ENCODE data around the gene TM9SF1.

The TM9SF1 gene

DNA sequence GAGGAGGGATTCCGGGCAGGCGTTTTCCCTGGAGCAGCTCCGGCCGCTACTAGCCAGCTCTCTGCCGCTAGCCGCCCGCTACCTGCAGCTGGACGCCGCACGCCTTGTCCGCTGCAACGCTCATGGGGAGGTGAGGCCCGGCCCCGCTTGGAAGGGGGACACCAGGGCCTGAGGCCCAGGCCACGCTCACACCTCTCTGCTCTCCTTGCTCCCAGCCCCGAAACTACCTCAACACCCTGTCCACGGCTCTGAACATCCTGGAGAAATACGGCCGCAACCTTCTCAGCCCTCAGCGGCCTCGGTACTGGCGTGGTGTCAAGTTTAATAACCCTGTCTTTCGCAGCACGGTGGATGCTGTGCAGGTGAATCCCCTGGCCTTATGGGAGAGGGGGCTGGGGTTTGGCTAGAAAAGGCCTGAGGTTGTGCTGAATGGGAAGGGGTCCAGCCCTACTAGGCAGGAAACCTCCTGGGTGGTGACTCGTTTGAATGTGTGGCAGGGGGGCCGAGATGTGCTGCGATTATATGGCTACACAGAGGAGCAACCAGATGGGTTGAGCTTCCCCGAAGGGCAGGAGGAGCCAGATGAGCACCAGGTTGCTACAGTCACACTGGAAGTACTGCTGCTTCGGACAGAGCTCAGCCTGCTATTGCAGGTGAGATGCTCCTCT, 47.3 kb downstream of the TM9SF1 start:
- DNase-seq, result no peak

GRCh38 chr14:24146978-24147760, 48.1 kb downstream of the TM9SF1 start, which contains the start of gene RNF31:
Gene RNF31, plus strand, starts transcription at chr14:24147498. Its CDS starts 201 bp downstream, at chr14:24147699.
- DNase-seq, result peak; percentile 99

DNA sequence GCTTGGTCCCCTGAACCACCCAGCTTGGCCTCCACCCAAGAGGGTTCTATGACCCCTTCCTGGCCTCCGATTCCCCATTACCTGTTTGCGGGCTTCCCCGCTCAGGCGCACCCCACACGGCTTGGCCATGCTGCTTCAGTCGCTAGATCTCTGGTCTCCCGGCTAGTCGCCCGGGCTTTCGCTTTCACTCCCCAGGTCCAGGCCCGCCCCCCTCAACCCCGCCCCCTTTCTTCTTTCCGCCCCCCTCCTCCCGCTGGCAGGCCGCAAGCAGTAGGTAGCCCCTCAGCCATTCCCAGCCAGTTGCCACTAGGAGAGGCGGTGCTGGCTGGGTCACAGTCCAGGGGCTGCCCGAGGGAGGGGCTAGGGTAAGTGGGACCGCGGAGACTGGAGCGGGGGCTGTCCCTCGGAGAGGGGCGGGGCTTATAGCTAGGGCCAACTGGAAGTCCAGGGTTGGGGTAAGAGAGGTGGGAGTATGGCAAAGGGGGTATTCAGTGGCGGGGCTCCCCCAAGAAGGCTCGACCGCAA, 48.7 kb downstream of the TM9SF1 start, which contains the start of gene PSME2:
PSME2 (minus strand) TSS at position 158 of the 525 bp plus-strand sequence; CDS start at position 129, 29 bp downstream.
- DNase-seq, result peak; percentile 98

DNA sequence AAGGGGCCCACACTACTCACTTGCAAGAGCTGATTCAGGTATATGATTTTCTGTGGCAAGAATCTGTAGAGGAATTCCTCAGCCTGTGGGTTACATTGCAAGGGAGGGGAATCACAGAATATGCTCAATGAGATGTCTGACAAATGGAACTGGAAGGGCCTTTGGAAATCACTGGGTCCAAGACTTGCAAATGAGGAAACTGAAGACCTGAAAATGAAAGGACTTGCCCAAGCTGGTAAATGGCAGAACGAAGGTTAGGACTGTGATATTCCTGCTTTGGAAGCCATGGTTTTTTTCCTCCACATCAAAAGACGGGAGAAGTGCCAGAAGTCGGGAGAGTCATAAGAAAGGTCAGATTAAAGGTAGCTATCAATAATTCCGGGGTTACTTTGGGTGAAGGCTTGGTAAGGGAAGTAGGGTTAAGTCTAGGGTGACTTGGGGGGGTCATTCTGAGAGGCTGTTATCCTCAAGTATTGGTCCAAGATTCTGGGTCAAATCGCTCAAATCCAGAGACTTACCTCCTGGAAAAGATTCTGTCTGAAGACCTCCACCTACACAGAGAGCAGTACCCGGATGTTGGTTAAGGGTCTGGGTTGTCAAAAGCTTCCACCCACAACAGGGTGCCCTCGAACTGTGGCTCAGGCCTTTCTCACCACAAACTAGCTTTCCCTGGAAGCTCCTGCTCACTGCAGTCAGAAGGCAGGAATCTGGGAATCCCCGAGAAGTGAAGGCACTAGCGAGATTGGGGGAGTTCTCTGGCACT, 49.4 kb downstream of the TM9SF1 start:
- no peak for DNase-seq

DNA sequence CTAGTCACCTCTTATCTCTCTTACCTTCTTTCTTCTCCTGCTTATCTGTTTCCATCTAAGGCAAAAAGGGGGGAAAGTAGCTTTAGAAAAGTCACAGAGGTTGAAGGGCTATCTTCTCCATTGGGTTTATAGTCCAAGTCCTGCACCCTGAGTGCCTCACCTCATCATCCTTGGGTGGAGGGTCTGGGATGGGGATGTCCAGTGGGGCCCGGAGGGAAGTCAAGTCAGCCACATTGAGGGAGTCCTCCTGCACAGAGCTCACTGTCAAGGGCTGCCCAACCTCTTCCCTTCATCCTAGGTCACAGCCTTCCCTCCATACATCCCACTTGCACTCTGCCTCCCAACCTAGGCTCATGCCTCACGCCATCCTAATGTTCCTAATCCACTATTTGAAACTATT, 50.0 kb downstream of the TM9SF1 start:
- no peak for DNase-seq

DNA sequence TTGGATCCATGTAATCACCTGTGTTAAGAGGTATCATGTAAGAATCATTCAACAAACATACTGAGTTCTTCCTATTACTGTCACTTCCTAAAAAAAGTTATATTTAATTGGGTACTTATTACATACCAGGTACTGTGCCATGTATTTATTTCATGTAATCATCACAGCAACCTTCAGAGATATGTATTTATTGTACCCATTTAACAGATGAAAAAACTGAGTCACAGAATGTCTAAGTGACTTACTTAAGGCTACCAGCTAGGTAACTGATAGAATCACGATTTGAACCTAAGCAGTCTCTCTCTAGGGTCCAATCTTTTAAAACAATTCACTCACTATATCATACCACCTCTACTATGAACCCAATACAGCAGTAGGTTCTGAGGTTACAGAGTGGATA, 50.8 kb downstream of the TM9SF1 start:
- DNase-seq, result no peak

GRCh38 chr14:24143511-24143910, 51.7 kb downstream of the TM9SF1 start:
- no peak for DNase-seq

DNA sequence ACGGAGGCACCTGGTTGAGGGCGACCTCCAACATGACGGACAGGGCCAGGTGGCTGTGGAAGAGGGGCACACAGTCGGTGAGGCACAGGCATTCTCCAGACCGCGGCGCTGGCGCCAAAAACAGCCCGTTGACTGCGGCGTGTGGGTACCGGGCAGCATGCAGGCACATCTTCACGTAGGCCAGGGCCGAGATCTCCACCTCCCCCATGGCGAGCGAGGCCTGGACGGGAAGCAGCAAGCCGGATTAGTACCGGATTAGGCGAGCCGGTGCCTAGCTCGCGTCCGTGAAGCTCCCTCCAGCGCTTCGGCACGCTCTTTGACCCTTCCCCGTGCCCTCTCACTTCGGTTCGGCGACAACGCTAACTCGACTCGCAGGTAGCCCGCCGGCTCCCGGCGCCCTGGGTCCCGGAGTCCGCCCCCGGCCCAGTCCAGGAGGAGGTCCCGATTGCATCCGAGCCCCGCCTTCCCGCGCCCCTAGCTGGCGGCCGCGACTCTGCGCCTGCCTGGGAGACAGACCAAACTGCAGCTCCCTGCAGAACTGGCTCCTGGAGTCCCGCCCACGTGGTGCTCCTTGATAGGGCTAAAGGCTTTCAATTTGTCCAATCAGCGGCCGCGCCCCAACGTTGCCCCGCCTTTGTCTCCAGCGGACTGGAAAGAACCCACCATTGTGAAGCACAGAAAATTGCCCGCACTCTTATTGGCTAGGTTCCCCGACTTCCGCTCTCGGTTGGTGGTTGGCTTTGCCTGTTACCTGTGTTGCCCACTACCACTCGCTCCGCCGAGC, 54.0 kb downstream of the TM9SF1 start, which contains the start of gene EMC9:
EMC9 (minus strand) TSS at position 495 of the 784 bp plus-strand sequence; CDS start at position 208, 287 bp downstream.
- DNase-seq, result peak; percentile 100

DNA sequence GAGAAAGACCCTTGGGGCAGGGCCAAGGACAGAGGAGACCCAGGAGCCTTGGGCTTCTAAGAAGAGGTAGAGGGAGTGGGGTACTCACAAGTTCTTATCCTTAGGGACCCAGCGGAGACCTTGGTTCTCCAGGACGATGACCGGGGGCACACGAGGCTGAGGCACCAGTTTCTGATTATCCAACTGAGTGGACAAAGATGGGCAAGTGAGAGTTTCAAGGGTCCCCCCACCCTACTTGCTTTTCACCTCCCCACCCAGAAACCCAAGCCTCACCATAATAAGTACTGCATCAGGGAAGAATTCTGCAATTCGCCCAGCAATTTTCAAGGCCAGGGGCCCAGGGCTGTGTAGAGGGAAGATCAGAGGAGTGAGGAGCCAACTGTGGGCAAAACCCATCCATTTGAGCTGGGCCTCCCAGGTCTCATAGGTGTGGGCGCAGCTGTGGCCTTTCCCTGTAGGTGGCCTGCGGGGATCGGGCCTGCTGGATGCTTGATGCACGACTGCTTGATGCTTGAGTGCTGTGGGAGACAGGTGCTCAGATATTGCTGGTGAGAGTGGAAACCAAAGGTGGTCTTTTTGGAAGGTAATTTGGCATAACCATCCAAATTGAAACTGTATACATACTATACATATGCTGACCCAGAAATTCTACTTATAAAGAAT, 55.8 kb downstream of the TM9SF1 start:
- no peak for DNase-seq
